Measurements from ENCODE around the gene SFT2D3. TPM values are rescaled to one million over a fixed set of nuclear protein-coding genes. Genes with fewer than 3 reads are reported as not detected.

SFT2D3 gene
- total RNA-seq, 4 donors from 2014 or later: 3.3 to 10.5 (median 5.9) TPM

DNA sequence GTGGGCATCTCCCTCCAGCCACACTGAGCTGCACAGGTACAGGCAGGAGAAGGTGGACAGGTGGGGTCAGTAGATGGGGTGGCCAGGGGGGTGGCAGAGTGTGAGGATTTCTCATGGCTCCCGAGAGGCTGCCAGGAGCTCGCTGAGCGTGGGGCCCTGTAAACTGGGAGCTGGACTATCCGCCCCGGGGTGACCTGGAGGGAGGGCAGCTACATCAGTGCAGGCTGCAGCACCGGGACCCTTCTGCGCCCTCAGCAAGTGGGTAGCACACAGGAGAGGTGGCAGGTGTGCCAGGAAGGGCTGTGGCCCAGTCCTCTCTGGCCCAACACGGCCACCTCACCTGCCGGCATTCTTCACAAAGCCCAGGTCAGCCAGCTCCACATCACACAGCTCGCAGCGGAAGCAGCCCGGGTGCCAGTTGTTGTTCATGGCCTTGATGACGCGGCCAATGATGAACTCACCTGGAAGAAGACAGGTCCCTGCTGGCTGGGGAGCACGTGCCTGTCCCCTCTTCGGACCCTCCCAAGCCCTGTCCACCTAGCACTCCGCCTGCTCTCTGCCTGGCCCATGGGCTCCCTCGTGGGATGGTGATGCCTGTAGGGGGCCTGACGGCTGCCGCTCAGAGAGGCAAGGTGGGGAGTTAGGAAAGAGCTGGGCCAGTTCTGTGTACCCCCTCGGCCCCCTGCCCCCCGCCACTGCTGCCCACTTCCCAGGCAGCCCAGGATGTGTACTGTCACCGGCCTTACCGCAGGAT is 47.0 kb upstream of the SFT2D3 start:
- H3K4me3 ChIP-seq: no peak overlapping the region
- no peak for DNase-seq
- no peaks in the 10 kb centered on the region for H3K27me3 ChIP-seq
- TF ChIP-seq, protein P1, sequence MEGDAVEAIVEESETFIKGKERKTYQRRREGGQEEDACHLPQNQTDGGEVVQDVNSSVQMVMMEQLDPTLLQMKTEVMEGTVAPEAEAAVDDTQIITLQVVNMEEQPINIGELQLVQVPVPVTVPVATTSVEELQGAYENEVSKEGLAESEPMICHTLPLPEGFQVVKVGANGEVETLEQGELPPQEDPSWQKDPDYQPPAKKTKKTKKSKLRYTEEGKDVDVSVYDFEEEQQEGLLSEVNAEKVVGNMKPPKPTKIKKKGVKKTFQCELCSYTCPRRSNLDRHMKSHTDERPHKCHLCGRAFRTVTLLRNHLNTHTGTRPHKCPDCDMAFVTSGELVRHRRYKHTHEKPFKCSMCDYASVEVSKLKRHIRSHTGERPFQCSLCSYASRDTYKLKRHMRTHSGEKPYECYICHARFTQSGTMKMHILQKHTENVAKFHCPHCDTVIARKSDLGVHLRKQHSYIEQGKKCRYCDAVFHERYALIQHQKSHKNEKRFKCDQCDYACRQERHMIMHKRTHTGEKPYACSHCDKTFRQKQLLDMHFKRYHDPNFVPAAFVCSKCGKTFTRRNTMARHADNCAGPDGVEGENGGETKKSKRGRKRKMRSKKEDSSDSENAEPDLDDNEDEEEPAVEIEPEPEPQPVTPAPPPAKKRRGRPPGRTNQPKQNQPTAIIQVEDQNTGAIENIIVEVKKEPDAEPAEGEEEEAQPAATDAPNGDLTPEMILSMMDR (IDR thresholded peaks at IDR 0.05): no peak
- no peak for TF ChIP-seq POLR2A (IDR thresholded peaks at IDR 0.05)
- peak overlapping the region in 3 of 4 donors; percentile 58 to 78 (median 63) for H3K27ac ChIP-seq
- H3K9me3 ChIP-seq: no peaks in the 10 kb centered on the region
- WGBS, 2 donors: 84 to 93% methylated on average over 5 to 8 of the region's 24 CpGs
- peaks cover 0 to 23% (median 0%) of the 10 kb centered on the region in 3 donors for H3K36me3 ChIP-seq
- intact Hi-C loops (cut with DNase I): no loop called here
- peaks cover 3 to 88% (median 43%) of the 10 kb centered on the region in 3 donors for H3K4me1 ChIP-seq

DNA sequence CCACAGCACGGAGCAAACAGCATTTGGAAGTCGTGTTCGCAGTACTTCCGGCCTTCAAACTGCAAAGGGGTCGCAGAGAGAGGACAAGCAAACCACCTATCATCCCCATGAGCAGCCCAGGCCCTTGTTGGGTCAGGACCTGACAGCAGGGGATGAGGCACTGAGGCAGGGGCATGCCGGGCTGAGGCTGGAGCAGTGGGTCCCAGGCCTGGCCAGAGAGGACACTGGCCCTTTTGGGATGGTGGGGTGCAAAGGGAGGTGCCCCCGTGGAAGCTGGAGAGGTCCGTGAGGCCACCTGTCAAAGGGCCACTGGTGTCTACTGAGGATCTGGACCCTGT is 46.5 kb upstream of the SFT2D3 start:
- TF ChIP-seq, protein P1 (IDR thresholded peaks at IDR 0.05): no peak
- TF ChIP-seq POLR2A (IDR thresholded peaks at IDR 0.05): no peak
- peaks cover 0 to 88% (median 44%) of the 10 kb centered on the region in 3 donors for H3K4me1 ChIP-seq
- peak overlapping the region in 3 of 4 donors; percentile 53 to 78 (median 63) for H3K27ac ChIP-seq
- H3K36me3 ChIP-seq: peaks cover 0 to 23% (median 0%) of the 10 kb centered on the region in 3 donors
- no peaks in the 10 kb centered on the region for H3K9me3 ChIP-seq
- intact Hi-C loops (cut with DNase I): no loop called here
- no peaks in the 10 kb centered on the region for H3K27me3 ChIP-seq
- H3K4me3 ChIP-seq: no peak overlapping the region
- no peak for DNase-seq
- 87% methylated on average over 3 of the region's 8 CpGs; no CpG with 5 or more reads in 1 of the 2 donors for WGBS, 2 donors

DNA sequence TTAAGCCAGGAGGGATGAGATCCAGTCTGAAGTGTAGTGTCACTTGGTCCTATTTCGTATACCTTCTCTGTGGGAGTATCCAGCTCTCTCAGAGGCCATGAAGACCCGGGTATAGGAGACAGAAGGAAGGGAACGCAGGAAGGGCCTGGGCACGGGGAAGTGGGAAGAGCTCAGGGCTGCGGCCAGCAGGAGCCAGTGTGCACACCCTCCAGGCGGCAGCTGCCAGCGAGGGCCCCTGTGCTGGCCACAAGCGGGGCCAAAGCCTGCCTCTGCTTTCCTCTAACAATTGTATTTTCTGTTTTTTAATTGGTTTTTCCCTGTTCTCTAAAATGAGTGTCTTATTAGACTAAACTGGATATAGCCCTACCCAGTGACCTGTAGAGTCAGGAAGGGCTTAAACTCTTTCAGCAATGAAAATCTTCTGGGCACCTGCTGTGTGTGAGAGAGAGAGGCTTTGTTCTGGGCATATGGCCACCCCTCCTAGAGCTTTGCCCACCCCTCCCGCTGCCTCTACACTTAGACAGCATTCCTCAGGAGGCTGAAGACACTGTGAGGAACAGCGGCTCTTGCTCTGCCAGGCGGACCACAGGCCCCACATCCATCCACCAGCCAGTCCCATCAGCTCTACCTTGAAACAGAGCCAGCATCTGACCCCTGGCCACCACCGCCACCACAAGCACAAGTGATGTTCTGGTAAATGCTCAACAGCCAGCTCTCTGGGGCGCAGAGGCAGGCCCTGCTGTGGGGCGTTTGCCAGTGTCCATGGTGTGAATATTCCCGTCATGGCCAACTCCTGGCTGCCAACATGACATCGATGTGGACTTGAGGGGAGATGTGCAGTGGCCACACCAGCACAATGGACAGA is 45.9 kb upstream of the SFT2D3 start:
- Histone ChIP-seq H3K27ac (peak overlapping the region in 3 of 4 donors; percentile 53 to 78 (median 63)), H3K4me1 (peaks cover 0 to 88% (median 42%) of the 10 kb centered on the region in 3 donors), H3K4me3 (no peak overlapping the region), H3K27me3 (no peaks in the 10 kb centered on the region), H3K36me3 (peaks cover 0 to 23% (median 0%) of the 10 kb centered on the region in 3 donors), H3K9me3 (no peaks in the 10 kb centered on the region)
- no peak for TF ChIP-seq POLR2A (IDR thresholded peaks at IDR 0.05)
- no peak for DNase-seq
- whole genome bisulfite sequencing, 2 donors: 73 to 82% methylated on average over 12 to 13 of the region's 16 CpGs
- intact Hi-C loops (cut with DNase I): no loop called here

DNA sequence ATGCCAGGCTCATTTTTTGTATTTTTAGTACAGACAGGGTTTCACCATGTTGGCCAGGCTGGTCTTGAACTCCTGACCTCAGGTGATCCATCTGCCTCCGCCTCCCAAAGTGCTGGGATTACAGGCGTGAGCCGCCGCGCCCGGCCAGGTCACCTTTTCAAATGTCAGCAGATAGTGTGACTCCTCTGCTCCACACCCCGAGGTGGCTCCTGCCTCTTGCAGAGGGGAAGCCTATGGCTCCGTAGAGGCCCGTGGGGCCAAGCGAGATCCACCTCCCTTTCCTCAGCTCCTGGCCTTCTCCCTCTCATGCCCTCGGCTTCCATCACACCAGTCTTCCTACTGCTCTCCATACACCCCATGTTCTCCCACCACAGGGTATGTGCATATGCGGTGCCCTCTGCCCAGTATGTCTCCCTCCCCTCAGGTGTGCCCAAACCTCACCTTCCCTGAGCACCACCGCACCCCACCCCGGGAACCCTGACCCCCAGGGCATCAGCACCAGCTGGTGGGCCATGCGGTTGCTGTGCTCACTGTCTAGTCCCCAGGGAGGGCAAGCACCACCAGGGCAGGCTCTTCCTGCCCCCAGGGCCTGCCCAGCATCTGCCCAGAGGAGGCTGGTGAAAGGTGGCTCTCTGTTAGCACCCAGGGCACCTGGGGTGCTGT is 44.6 kb upstream of the SFT2D3 start:
- Histone ChIP-seq H3K27ac (peak overlapping the region in 3 of 4 donors; percentile 36 to 87 (median 78)), H3K4me3 (no peak overlapping the region), H3K4me1 (peaks cover under 1 to 89% (median 43%) of the 10 kb centered on the region in 3 donors), H3K9me3 (no peaks in the 10 kb centered on the region), H3K27me3 (no peaks in the 10 kb centered on the region), H3K36me3 (peaks cover 0 to 23% (median 0%) of the 10 kb centered on the region in 3 donors)
- TF ChIP-seq POLR2A (IDR thresholded peaks at IDR 0.05): no peak
- TF ChIP-seq, protein P1 (IDR thresholded peaks at IDR 0.05): no peak
- intact Hi-C loops (cut with DNase I): no loop called here
- no peak for DNase-seq
- WGBS, 2 donors: 78 to 80% methylated on average over 8 to 14 of the region's 15 CpGs

DNA sequence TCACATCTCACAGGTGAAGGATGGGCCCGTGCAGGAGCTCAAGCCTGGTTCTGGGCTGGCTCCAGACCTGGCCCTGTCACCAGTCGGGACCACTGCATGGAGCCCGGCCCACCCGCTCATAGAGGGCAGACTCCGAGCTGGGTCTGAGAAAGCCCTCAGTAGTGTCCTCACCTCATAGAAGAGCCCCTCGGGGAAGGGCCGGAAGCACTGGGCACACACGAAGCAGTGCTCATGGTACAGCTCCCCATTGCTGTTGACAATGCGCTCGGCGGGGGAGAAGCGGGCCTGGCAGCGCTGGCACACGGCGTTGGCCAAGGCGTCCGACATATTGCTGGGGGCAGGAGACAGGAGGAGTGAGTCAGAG is 44.1 kb upstream of the SFT2D3 start:
- H3K27ac ChIP-seq: peak overlapping the region in 3 of 4 donors; percentile 36 to 87 (median 78)
- H3K4me1 ChIP-seq: peaks cover 6 to 91% (median 48%) of the 10 kb centered on the region in 3 donors
- peaks cover 0 to 23% (median 0%) of the 10 kb centered on the region in 3 donors for H3K36me3 ChIP-seq
- TF ChIP-seq, protein P1 (IDR thresholded peaks at IDR 0.05): no peak
- no peak for TF ChIP-seq POLR2A (IDR thresholded peaks at IDR 0.05)
- H3K9me3 ChIP-seq: no peaks in the 10 kb centered on the region
- no peak for DNase-seq
- H3K4me3 ChIP-seq: no peak overlapping the region
- no peaks in the 10 kb centered on the region for H3K27me3 ChIP-seq
- intact Hi-C loops (cut with DNase I): no loop called here
- WGBS, 2 donors: 62 to 77% methylated on average over 6 to 8 of the region's 17 CpGs

Measured in esophagus squamous epithelium (tissue), 5 donors.